ENCODE data around the gene ZNF91.
"Not testable (repeated sequence)": the region's sequence is repeated elsewhere in the genome, so short reads cannot be mapped to it uniquely, and the experiment has no call there.

The ZNF91 gene

GRCh38 chr19:23315286-23315685 is 80.0 kb downstream of the ZNF91 start:
- no peak for DNase-seq

- DNase-seq = no peak
Observed at GRCh38 chr19:23314505-23315251, 80.6 kb downstream of the ZNF91 start.

GRCh38 chr19:23313196-23313595 is 82.1 kb downstream of the ZNF91 start:
- no peak for DNase-seq

GRCh38 chr19:23312515-23312914 is 82.8 kb downstream of the ZNF91 start:
- DNase-seq = no peak

GRCh38 chr19:23311551-23311950 is 83.7 kb downstream of the ZNF91 start:
- DNase-seq = no peak

GRCh38 chr19:23310729-23311211 is 84.5 kb downstream of the ZNF91 start:
- DNase-seq = no peak

- no peak for DNase-seq
Observed at GRCh38 chr19:23309926-23310325, 85.3 kb downstream of the ZNF91 start.

- DNase-seq = no peak
Observed at GRCh38 chr19:23305555-23305954, 89.7 kb downstream of the ZNF91 start.

GRCh38 chr19:23304238-23304637 is 91.0 kb downstream of the ZNF91 start:
- no peak for DNase-seq

- no peak for DNase-seq
Observed at GRCh38 chr19:23294141-23294540, 101.1 kb downstream of the ZNF91 start.

- DNase-seq = not testable (repeated sequence)
Observed at GRCh38 chr19:23289966-23290365, 105.3 kb downstream of the ZNF91 start.
